Activated CD4-positive, CD25-positive, alpha-beta regulatory T cell treated with anti-CD3 and anti-CD28 coated beads, Interleukin-2, amount 50 U/mL, for 24 hours (primary cell): ENCODE results near the gene CLPTM1L.

Experiments used
- ATAC-seq, 2 donors: fragments of 150-1000 bp; cut with Tn5 transposase; one replicate each; pipeline ENCODE4 v1.10.0; 2021; ENCODE audit warnings: mild to moderate bottlenecking in 1 of 2, moderate library complexity in 1 of 2

The CLPTM1L gene

GRCh38 chr5:1344975-1345838, at the start of gene CLPTM1L:
CLPTM1L (minus strand) TSS chr5:1345099; CDS start chr5:1344841, 258 bp downstream.
- ATAC-seq = peak; percentile 93

- no peak for ATAC-seq
Observed at GRCh38 chr5:1393571-1394501, 48.9 kb upstream of the CLPTM1L start.

- no peak for ATAC-seq
Observed at GRCh38 chr5:1392801-1393565, 48.1 kb upstream of the CLPTM1L start.

GRCh38 chr5:1392261-1392660, 47.4 kb upstream of the CLPTM1L start:
- ATAC-seq = no peak

GRCh38 chr5:1391691-1392090, 46.8 kb upstream of the CLPTM1L start:
- ATAC-seq = no peak

- ATAC-seq = no peak
Observed at GRCh38 chr5:1390861-1391600, 46.1 kb upstream of the CLPTM1L start.

GRCh38 chr5:1390333-1390732, 45.4 kb upstream of the CLPTM1L start:
- ATAC-seq = no peak

GRCh38 chr5:1388383-1388967, 43.6 kb upstream of the CLPTM1L start:
- ATAC-seq = no peak

GRCh38 chr5:1387876-1388275, 43.0 kb upstream of the CLPTM1L start:
- no peak for ATAC-seq

- no peak for ATAC-seq
Observed at GRCh38 chr5:1387059-1387755, 42.3 kb upstream of the CLPTM1L start.

- ATAC-seq = peak; percentile 74 to 81
Observed at GRCh38 chr5:1386274-1386717, 41.4 kb upstream of the CLPTM1L start.

- peak; percentile 93 to 96 for ATAC-seq
Observed at GRCh38 chr5:1385395-1386273, 40.7 kb upstream of the CLPTM1L start.

- ATAC-seq = no peak
Observed at GRCh38 chr5:1384521-1384920, 39.6 kb upstream of the CLPTM1L start.

- ATAC-seq = no peak
Observed at GRCh38 chr5:1383886-1384401, 39.0 kb upstream of the CLPTM1L start.

GRCh38 chr5:1383344-1383743, 38.4 kb upstream of the CLPTM1L start:
- no peak for ATAC-seq

GRCh38 chr5:1382248-1382700, 37.4 kb upstream of the CLPTM1L start:
- ATAC-seq = no peak

- no peak for ATAC-seq
Observed at GRCh38 chr5:1381370-1382247, 36.7 kb upstream of the CLPTM1L start.

- no peak for ATAC-seq
Observed at GRCh38 chr5:1380910-1381309, 36.0 kb upstream of the CLPTM1L start.
